ENCODE measurements around the gene BARX2.

The BARX2 gene

GRCh38 chr11:129458278-129458677 is 82.6 kb downstream of the BARX2 start:
- no peak for DNase-seq
- intact Hi-C loops (cut with DNase I): no loop called here

- DNase-seq: no peak
- intact Hi-C loops (cut with DNase I): no loop called here
Observed at GRCh38 chr11:129458756-129459535, 83.3 kb downstream of the BARX2 start.

- no peak for DNase-seq
- intact Hi-C loops (cut with DNase I): no loop called here
Observed at GRCh38 chr11:129460714-129461113, 85.1 kb downstream of the BARX2 start.

GRCh38 chr11:129484068-129484467 is 108.4 kb downstream of the BARX2 start:
- DNase-seq: no peak
- intact Hi-C loops (cut with DNase I): no loop called here

- intact Hi-C loops (cut with DNase I): no loop called here
Observed at GRCh38 chr11:129489249-129489648, 113.6 kb downstream of the BARX2 start.

GRCh38 chr11:129490004-129490403 is 114.4 kb downstream of the BARX2 start:
- no peak for DNase-seq
- intact Hi-C loops (cut with DNase I): no loop called here

More at GRCh38 chr11:129489249-129489648, 113.6 kb downstream of the BARX2 start:
- no peak for DNase-seq

GRCh38 chr11:129493746-129494145 is 118.1 kb downstream of the BARX2 start:
- DNase-seq: no peak
- intact Hi-C loops (cut with DNase I): no loop called here
